ENCODE results near the gene SNX32. TPM values are rescaled to one million over a fixed set of nuclear protein-coding genes. Genes with fewer than 3 reads are reported as not detected.

SNX32 gene
- total and polyA plus RNA-seq, 2 of the 13 experiments (the other 11 are each of a cell fraction or from before 2014, with no cell fraction given), result 0.09 to 0.34 TPM

DNA sequence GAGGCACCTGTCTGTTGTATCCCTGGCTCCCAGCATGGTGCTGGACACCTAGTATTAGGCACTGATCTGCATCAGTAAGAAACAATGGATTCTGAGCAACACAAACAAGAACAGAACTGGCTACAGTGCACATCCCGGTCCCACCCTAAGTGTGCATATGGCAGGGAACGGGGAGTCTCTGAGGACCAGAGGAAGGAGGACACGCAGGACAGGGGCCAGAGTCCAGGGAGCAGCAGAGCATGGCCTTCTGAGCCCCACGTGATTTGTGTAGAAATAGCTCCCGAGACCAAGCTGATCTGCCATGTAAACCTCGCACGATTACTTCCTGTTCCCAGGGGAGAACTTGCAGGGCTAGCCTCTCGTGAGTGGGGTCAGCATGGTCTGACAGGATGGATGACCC, 12.7 kb upstream of the SNX32 start (continued):
- TF ChIP-seq SIX4 (CRISPR knock-in tag; IDR thresholded peaks at IDR 0.05) (no peak), ZNF24 (IDR thresholded peaks at IDR 0.05) (no peak), ZNF713 (CRISPR knock-in tag; IDR thresholded peaks at IDR 0.05) (no peak), ZNF431 (CRISPR knock-in tag; IDR thresholded peaks at IDR 0.05; ENCODE audit: borderline replicate concordance, low read depth) (no peak), CHD2 (IDR thresholded peaks at IDR 0.05; ENCODE audit: low read depth, low read length) (no peak), ZNF543 (CRISPR knock-in tag; IDR thresholded peaks at IDR 0.05) (no peak), BORCS8-MEF2B (CRISPR knock-in tag; IDR thresholded peaks at IDR 0.05) (no peak), ZFP90 (CRISPR knock-in tag; IDR thresholded peaks at IDR 0.05; ENCODE audit: borderline replicate concordance) (0 out of 2 replicates have a peak, but pooled peaks have one; percentile 56), KLF16 (CRISPR knock-in tag; IDR thresholded peaks at IDR 0.05) (no peak), ZNF260 (CRISPR knock-in tag; IDR thresholded peaks at IDR 0.05; ENCODE audit: borderline replicate concordance, low read depth) (no peak), ZSCAN22 (CRISPR knock-in tag; IDR thresholded peaks at IDR 0.05) (no peak), KDM5B (CRISPR knock-in tag; IDR thresholded peaks at IDR 0.05; ENCODE audit: borderline replicate concordance) (0 out of 2 replicates have a peak, but pooled peaks have one; percentile 36), SNRNP70 (IDR thresholded peaks at IDR 0.05; ENCODE audit: low read depth, low read length) (no peak), FOXK1 (CRISPR knock-in tag; IDR thresholded peaks at IDR 0.05; ENCODE audit: borderline replicate concordance, low read depth) (no peak)
- TF ChIP-seq, protein P1, sequence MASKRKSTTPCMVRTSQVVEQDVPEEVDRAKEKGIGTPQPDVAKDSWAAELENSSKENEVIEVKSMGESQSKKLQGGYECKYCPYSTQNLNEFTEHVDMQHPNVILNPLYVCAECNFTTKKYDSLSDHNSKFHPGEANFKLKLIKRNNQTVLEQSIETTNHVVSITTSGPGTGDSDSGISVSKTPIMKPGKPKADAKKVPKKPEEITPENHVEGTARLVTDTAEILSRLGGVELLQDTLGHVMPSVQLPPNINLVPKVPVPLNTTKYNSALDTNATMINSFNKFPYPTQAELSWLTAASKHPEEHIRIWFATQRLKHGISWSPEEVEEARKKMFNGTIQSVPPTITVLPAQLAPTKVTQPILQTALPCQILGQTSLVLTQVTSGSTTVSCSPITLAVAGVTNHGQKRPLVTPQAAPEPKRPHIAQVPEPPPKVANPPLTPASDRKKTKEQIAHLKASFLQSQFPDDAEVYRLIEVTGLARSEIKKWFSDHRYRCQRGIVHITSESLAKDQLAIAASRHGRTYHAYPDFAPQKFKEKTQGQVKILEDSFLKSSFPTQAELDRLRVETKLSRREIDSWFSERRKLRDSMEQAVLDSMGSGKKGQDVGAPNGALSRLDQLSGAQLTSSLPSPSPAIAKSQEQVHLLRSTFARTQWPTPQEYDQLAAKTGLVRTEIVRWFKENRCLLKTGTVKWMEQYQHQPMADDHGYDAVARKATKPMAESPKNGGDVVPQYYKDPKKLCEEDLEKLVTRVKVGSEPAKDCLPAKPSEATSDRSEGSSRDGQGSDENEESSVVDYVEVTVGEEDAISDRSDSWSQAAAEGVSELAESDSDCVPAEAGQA (IDR thresholded peaks at IDR 0.05; ENCODE audit: low read depth), result no peak
- TF ChIP-seq, protein P1 (CRISPR knock-in tag; IDR thresholded peaks at IDR 0.05; ENCODE audit: borderline replicate concordance), result no peak
- TF ChIP-seq, protein P2, sequence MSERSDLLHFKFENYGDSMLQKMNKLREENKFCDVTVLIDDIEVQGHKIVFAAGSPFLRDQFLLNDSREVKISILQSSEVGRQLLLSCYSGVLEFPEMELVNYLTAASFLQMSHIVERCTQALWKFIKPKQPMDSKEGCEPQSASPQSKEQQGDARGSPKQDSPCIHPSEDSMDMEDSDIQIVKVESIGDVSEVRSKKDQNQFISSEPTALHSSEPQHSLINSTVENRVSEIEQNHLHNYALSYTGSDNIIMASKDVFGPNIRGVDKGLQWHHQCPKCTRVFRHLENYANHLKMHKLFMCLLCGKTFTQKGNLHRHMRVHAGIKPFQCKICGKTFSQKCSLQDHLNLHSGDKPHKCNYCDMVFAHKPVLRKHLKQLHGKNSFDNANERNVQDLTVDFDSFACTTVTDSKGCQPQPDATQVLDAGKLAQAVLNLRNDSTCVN (CRISPR knock-in tag; IDR thresholded peaks at IDR 0.05; ENCODE audit: borderline replicate concordance), result no peak
- TF ChIP-seq, protein P3, sequence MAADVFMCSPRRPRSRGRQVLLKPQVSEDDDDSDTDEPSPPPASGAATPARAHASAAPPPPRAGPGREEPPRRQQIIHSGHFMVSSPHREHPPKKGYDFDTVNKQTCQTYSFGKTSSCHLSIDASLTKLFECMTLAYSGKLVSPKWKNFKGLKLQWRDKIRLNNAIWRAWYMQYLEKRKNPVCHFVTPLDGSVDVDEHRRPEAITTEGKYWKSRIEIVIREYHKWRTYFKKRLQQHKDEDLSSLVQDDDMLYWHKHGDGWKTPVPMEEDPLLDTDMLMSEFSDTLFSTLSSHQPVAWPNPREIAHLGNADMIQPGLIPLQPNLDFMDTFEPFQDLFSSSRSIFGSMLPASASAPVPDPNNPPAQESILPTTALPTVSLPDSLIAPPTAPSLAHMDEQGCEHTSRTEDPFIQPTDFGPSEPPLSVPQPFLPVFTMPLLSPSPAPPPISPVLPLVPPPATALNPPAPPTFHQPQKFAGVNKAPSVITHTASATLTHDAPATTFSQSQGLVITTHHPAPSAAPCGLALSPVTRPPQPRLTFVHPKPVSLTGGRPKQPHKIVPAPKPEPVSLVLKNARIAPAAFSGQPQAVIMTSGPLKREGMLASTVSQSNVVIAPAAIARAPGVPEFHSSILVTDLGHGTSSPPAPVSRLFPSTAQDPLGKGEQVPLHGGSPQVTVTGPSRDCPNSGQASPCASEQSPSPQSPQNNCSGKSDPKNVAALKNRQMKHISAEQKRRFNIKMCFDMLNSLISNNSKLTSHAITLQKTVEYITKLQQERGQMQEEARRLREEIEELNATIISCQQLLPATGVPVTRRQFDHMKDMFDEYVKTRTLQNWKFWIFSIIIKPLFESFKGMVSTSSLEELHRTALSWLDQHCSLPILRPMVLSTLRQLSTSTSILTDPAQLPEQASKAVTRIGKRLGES (CRISPR knock-in tag; IDR thresholded peaks at IDR 0.05; ENCODE audit: borderline replicate concordance), result no peak
- TF ChIP-seq, protein P4, sequence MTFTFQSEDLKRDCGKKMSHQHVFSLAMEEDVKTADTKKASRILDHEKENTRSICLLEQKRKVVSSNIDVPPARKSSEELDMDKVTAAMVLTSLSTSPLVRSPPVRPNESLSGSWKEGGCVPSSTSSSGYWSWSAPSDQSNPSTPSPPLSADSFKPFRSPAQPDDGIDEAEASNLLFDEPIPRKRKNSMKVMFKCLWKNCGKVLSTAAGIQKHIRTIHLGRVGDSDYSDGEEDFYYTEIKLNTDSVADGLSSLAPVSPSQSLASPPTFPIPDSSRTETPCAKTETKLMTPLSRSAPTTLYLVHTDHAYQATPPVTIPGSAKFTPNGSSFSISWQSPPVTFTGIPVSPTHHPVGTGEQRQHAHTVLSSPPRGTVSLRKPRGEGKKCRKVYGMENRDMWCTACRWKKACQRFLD (CRISPR knock-in tag; IDR thresholded peaks at IDR 0.05; ENCODE audit: borderline replicate concordance), result no peak
